Suprapubic skin (tissue), 4 donors: ENCODE measurements around the gene MCAT. TPM values are rescaled to one million over a fixed set of nuclear protein-coding genes. Genes with fewer than 3 reads are reported as not detected.
"Not testable (repeated sequence)": the region's sequence is repeated elsewhere in the genome, so short reads cannot be mapped to it uniquely, and the experiment has no call there.

Experiments
- DNase-seq, 2 donors: peaks; one replicate each; pipeline ENCODE4 v3.0.0-alpha.2; 2019; ENCODE audit warnings: low spot score in 2 of 2
- H3K27ac ChIP-seq: fragments of 200-600 bp; sonication (generic); one replicate; pipeline ENCODE4 v1.5.1; 2019
- H3K27me3 ChIP-seq: fragments of 200-600 bp; sonication (generic); one replicate; pipeline ENCODE4 v1.5.1; 2019
- H3K36me3 ChIP-seq: fragments of 200-600 bp; sonication (generic); one replicate; pipeline ENCODE4 v1.5.1; 2019
- H3K4me1 ChIP-seq: fragments of 200-600 bp; sonication (generic); one replicate; pipeline ENCODE4 v1.5.1; 2019
- H3K4me3 ChIP-seq: fragments of 200-600 bp; sonication (generic); one replicate; pipeline ENCODE4 v1.5.1; 2019; ENCODE audit warnings: mild to moderate bottlenecking
- H3K9me3 ChIP-seq: fragments of 200-600 bp; sonication (generic); one replicate; pipeline ENCODE4 v1.5.1; 2019
- EP300 ChIP-seq: sonication (generic); formaldehyde crosslinking; IDR thresholded peaks from one replicate; pipeline ENCODE4 v1.6.1; 2017; ENCODE audit warnings: antibody characterized with exemption
- POLR2A ChIP-seq, 2 donors: fragments of 450-650 bp; IDR thresholded peaks; one replicate each; pipeline ENCODE4 v1.6.1; 2017; ENCODE audit warnings: antibody characterized with exemption in 2 of 2, mild to moderate bottlenecking in 2 of 2, moderate library complexity in 2 of 2
- POLR2AphosphoS5 ChIP-seq, 3 donors: sonication (generic); formaldehyde crosslinking; IDR thresholded peaks; one replicate each; pipeline ENCODE4 v1.6.1; 2017; ENCODE audit warnings: antibody characterized with exemption in 3 of 3
- WGBS: methylation state at CpG from one replicate; pipeline ENCODE4 v1.1.5; 2018; 5-methylcytosine and 5-hydroxymethylcytosine counted together
- total RNA-seq, 4 donors: library from RNA; depleted of rRNA; stranded (reverse); fragments of >200 nt; gene quantifications; one replicate each; pipeline ENCODE4 v1.1.0, GENCODE V29; 2016
- TF ChIP-seq, protein P1 (sequence below), 2 donors: fragments of 200-600 bp in 1 of 2; fragments of 450-650 bp in 1 of 2; sonication (generic) in 1 of 2; IDR thresholded peaks; one replicate each; pipeline ENCODE4 v1.5.1; 2016 to 2019; ENCODE audit warnings: antibody characterized with exemption in 2 of 2, mild to moderate bottlenecking in 1 of 2, moderate library complexity in 1 of 2

MCAT gene
- total RNA-seq, 4 donors from 2014 or later, result 21.1 to 38.0 (median 25.2) TPM

DNA sequence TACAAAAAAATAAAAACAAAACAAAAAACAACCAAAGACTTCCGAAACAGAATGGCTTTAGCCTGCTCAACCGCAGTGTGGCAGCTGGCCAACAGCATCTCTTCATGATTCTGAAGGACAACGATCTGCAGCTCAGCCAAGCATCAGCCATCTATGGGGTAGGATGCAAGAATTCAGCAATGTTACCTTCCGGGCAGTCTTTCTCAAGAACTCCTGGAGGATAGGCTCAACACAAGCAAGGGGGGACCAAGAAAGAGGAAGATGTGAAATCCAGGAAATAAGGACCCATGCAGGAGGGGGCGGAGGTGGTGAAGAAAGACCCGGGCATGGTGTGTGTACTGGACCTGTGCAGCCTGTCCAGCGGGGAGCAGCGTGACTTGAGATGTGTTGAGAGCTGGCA lies 4.6 kb upstream of the MCAT start:
- no peak overlapping the region for H3K27ac ChIP-seq

DNA sequence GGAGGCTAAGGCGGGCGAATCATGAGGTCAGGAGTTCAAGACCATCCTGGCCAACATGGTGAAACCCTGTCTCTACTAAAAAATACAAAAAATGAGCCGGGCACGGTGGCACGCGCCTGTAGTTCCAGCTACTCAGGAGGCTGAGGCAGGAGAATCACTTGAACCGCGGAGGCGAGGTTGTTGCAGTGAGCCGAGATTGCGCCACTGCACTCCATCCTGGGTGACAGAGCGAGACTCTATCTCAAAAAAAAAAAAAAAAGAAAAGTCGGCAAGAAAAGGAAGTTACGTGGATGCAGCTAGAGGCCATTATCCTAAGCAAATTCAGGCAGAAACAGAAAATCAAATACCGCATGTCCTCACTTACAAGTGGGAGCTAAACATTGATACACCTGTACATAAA lies 3.1 kb upstream of the MCAT start:
- H3K27me3 ChIP-seq, DNase-seq, H3K9me3 ChIP-seq, H3K4me3 ChIP-seq, H3K36me3 ChIP-seq, H3K27ac ChIP-seq: not testable (repeated sequence)
- peaks cover 44% of the 10 kb centered on the region for H3K4me1 ChIP-seq
- WGBS, result 89% methylated on average over 15 of the region's 15 CpGs

More for the DNA sequence above, 4.6 kb upstream of the MCAT start:
- no peak overlapping the region for H3K4me3 ChIP-seq
- TF ChIP-seq, protein P1, sequence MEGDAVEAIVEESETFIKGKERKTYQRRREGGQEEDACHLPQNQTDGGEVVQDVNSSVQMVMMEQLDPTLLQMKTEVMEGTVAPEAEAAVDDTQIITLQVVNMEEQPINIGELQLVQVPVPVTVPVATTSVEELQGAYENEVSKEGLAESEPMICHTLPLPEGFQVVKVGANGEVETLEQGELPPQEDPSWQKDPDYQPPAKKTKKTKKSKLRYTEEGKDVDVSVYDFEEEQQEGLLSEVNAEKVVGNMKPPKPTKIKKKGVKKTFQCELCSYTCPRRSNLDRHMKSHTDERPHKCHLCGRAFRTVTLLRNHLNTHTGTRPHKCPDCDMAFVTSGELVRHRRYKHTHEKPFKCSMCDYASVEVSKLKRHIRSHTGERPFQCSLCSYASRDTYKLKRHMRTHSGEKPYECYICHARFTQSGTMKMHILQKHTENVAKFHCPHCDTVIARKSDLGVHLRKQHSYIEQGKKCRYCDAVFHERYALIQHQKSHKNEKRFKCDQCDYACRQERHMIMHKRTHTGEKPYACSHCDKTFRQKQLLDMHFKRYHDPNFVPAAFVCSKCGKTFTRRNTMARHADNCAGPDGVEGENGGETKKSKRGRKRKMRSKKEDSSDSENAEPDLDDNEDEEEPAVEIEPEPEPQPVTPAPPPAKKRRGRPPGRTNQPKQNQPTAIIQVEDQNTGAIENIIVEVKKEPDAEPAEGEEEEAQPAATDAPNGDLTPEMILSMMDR (IDR thresholded peaks at IDR 0.05), result no peak
- peaks cover 44% of the 10 kb centered on the region for H3K4me1 ChIP-seq
- WGBS, result 65% methylated on average over 8 of the region's 8 CpGs
- H3K36me3 ChIP-seq, result no peaks in the 10 kb centered on the region
- H3K9me3 ChIP-seq, result no peaks in the 10 kb centered on the region
- H3K27me3 ChIP-seq, result no peaks in the 10 kb centered on the region
- DNase-seq, result no peak

DNA sequence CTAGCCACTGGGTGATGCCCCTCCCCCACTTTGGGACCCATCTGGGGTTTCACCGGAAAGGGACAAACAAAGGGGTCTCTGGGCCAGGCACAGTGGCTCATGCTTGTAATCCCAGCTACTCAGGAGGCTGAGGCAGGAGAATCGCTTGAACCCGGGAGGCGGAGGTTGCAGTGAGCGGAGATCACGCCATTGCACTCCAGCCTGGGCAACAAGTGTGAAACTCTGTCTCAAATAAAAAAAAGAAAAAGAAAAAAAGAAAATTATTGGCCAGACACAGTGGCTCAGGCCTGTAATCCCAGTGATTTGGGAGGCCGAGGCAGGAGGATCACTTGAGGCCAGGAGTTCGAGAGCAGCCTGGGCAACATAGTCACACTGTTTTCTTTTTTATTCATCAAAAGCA lies 2.2 kb upstream of the MCAT start:
- DNase-seq, H3K27me3 ChIP-seq, H3K9me3 ChIP-seq, H3K4me3 ChIP-seq, H3K36me3 ChIP-seq: not testable (repeated sequence)
- Histone ChIP-seq H3K27ac (peak overlapping the region; percentile 57), H3K4me1 (peaks cover 39% of the 10 kb centered on the region)
- WGBS, result 86% methylated on average over 8 of the region's 8 CpGs

DNA sequence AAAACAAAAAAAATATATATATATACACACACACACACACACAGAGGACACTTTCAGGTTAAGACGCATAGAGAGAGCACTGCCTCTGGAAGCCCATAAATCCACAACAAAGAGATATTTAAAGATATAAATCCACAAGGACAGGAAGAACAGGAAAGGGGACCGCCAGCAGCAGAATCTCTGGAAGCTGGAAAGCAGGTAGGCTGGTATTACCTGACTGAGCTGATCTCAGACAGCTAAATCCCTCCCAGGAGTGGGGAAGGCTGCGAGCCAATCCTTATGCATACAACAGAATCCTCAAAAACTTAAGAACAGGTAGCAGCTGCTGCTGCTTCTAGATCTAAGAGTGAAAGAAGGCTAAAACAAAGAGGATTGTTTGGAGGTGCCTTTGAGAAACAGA lies 1.8 kb upstream of the MCAT start:
- peak overlapping the region; percentile 57 for H3K27ac ChIP-seq
- peak in 1 of 3 donors; percentile 35 for TF ChIP-seq POLR2AphosphoS5 (IDR thresholded peaks at IDR 0.05)
- TF ChIP-seq, protein P1 (IDR thresholded peaks at IDR 0.05), result no peak
- DNase-seq, result no peak

DNA sequence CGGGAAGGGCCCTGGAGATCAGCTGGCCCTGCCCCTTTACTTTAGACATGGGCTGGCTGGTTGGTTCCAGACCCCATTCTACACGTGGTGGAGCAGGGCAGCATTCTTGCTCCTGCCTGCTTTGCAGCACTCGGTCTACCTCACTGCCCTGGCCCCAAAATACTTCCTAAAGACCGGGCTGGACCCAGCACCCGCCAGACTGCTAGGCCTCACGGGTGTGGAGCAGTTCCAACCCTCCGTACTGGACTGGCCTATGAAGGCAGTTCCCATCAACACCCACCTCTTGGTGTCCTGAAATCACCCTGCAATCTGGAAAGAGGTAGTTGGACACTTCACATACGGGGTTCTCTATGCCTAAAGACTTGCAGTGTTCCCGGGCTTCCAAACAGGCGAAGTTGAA lies 6.4 kb downstream of the MCAT start:
- WGBS, result 76% methylated on average over 9 of the region's 10 CpGs
- TF ChIP-seq, protein P1 (IDR thresholded peaks at IDR 0.05), result no peak
- TF ChIP-seq EP300 (no peak), POLR2A (IDR thresholded peaks at IDR 0.05) (no peak), POLR2AphosphoS5 (IDR thresholded peaks at IDR 0.05) (no peak)
- H3K9me3 ChIP-seq, result no peaks in the 10 kb centered on the region
- peaks cover 73% of the 10 kb centered on the region for H3K36me3 ChIP-seq
- peaks cover 12% of the 10 kb centered on the region for H3K4me1 ChIP-seq
- no peak for DNase-seq
- no peak overlapping the region for H3K27ac ChIP-seq
- H3K4me3 ChIP-seq, result no peak overlapping the region
- H3K27me3 ChIP-seq, result no peaks in the 10 kb centered on the region

More for the DNA sequence above, 1.8 kb upstream of the MCAT start:
- peaks cover 39% of the 10 kb centered on the region for H3K4me1 ChIP-seq
- no peaks in the 10 kb centered on the region for H3K9me3 ChIP-seq
- peaks cover 7% of the 10 kb centered on the region for H3K36me3 ChIP-seq
- no peaks in the 10 kb centered on the region for H3K27me3 ChIP-seq
- WGBS, result 44% methylated on average over 3 of the region's 3 CpGs
- no peak overlapping the region for H3K4me3 ChIP-seq

DNA sequence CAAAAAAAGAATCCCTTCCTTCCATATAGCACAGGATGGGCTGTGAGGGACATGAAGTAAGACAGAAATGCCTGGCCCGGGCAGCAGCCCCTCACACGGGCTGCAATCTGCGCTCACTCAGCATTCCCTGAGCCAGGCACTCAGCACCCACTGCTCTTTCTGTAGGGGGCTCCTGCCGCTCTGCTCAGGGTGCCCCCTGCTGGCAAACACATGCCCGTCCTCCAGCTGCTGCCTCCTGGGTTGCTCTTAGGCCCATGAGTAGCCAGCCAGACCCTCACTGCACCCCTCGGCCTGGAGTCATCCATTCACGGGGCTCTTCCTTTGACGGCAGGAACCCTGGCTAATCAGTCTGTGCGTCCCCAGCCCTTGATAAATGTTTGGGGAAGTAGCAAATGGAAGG lies 6.9 kb downstream of the MCAT start:
- Histone ChIP-seq H3K27ac (no peak overlapping the region), H3K4me1 (peaks cover 6% of the 10 kb centered on the region), H3K9me3 (no peaks in the 10 kb centered on the region), H3K27me3 (no peaks in the 10 kb centered on the region), H3K4me3 (no peak overlapping the region), H3K36me3 (peaks cover 79% of the 10 kb centered on the region)
- TF ChIP-seq POLR2AphosphoS5 (IDR thresholded peaks at IDR 0.05), result no peak
- TF ChIP-seq, protein P1 (IDR thresholded peaks at IDR 0.05), result peak in 1 of 2 donors; percentile 4
- 44% methylated on average over 4 of the region's 9 CpGs for WGBS
- DNase-seq, result no peak
